Keratinocyte (primary cell): ENCODE results near the gene FAM240B. TPM values are rescaled to one million over a fixed set of nuclear protein-coding genes. Genes with fewer than 3 reads are reported as not detected.

Source experiments
- DNase-seq: peaks from one replicate; pipeline ENCODE4 v3.0.0-alpha.2; 2011; ENCODE audit warnings: low read depth, missing footprints, low spot score
- FAIRE-seq: peaks from 2 replicates; lab custom pipeline; 2011; peaks lifted over from hg19 to GRCh38; lab: Jason Lieb, UNC
- H2AFZ ChIP-seq: 2 replicates; pipeline ENCODE4 v1.6.0; 2012; ENCODE audit warnings: low read length, control low read depth, inconsistent platforms; ENCODE audit not compliant: control insufficient read depth
- H3K27ac ChIP-seq: 2 replicates; pipeline ENCODE4 v1.5.1; 2011; ENCODE audit warnings: low read length; ENCODE audit not compliant: control insufficient read depth, insufficient read depth
- H3K27me3 ChIP-seq: 3 replicates; pipeline ENCODE4 v1.6.0; 2011; ENCODE audit warnings: low read length; ENCODE audit not compliant: control insufficient read depth, insufficient read depth; ENCODE audit errors: extremely low read depth
- H3K36me3 ChIP-seq, 2 experiments: 2 replicates in 1 of 2; 3 replicates in 1 of 2; pipeline ENCODE4 v1.5.1; 2011; ENCODE audit warnings: low read length in 2 of 2, mild to moderate bottlenecking in 1 of 2; ENCODE audit not compliant: control insufficient read depth in 2 of 2, insufficient read depth in 2 of 2; ENCODE audit errors: extremely low read depth in 1 of 2
- H3K4me1 ChIP-seq: 3 replicates; pipeline ENCODE4 v1.5.1; 2011; ENCODE audit warnings: low read length; ENCODE audit not compliant: control insufficient read depth, insufficient read depth; ENCODE audit errors: extremely low read depth
- H3K4me2 ChIP-seq: 3 replicates; pipeline ENCODE4 v1.6.0; 2011; ENCODE audit warnings: low read depth, low read length; ENCODE audit not compliant: control insufficient read depth, insufficient read depth; ENCODE audit errors: extremely low read depth
- H3K4me3 ChIP-seq, 3 experiments: fragments of 200-600 bp in 1 of 3; sonication (generic) in 1 of 3; 2 replicates in 2 of 3; 3 replicates in 1 of 3; pipeline ENCODE4 v1.5.1; 2011 to 2016; ENCODE audit warnings: low read length in 3 of 3, mild to moderate bottlenecking in 3 of 3, control low read depth in 2 of 3, inconsistent platforms in 1 of 3, low read depth in 1 of 3, mixed read lengths in 1 of 3, mixed run types in 1 of 3, moderate library complexity in 1 of 3; ENCODE audit not compliant: control insufficient read depth in 2 of 3, insufficient read depth in 2 of 3; ENCODE audit errors: extremely low read depth in 1 of 3
- H3K79me2 ChIP-seq: 2 replicates; pipeline ENCODE4 v1.6.0; 2012; ENCODE audit warnings: low read length; ENCODE audit not compliant: control insufficient read depth, insufficient read depth
- H3K9ac ChIP-seq: 3 replicates; pipeline ENCODE4 v1.6.0; 2011; ENCODE audit warnings: low read length; ENCODE audit not compliant: control insufficient read depth, insufficient read depth; ENCODE audit errors: extremely low read depth
- H3K9me1 ChIP-seq: 3 replicates; pipeline ENCODE4 v1.6.0; 2011; ENCODE audit warnings: low read length; ENCODE audit not compliant: control insufficient read depth, insufficient read depth; ENCODE audit errors: extremely low read depth
- H3K9me3 ChIP-seq: 2 replicates; pipeline ENCODE4 v1.5.1; 2012; ENCODE audit warnings: low read depth, low read length; ENCODE audit not compliant: control insufficient read depth
- H4K20me1 ChIP-seq: 3 replicates; pipeline ENCODE4 v1.6.0; 2011; ENCODE audit warnings: low read length; ENCODE audit not compliant: control insufficient read depth, insufficient read depth; ENCODE audit errors: extremely low read depth
- CTCF ChIP-seq, 3 experiments: IDR thresholded peaks in 1 of 3; conservative IDR thresholded peaks in 1 of 3; optimal IDR thresholded peaks in 1 of 3; 2 replicates in 2 of 3; 3 replicates in 1 of 3; pipeline versions ENCODE3 to v1.5.1; 2011; ENCODE audit warnings: low read length in 3 of 3, mild to moderate bottlenecking in 3 of 3, moderate library complexity in 2 of 3, control low read depth in 1 of 3, inconsistent platforms in 1 of 3; ENCODE audit not compliant: insufficient read depth in 2 of 3; ENCODE audit errors: extremely low read depth in 1 of 3
- EZH2 ChIP-seq: IDR thresholded peaks from one replicate; pipeline ENCODE4 v1.6.1; 2012; ENCODE audit warnings: inconsistent platforms, mild to moderate bottlenecking, low read length, moderate library complexity
- dilution Hi-C: fragments of 300-500 bp; cut with MboI; formaldehyde crosslinking; loops from one replicate; pipeline ENCODE4 v1.7.0; 2020; ENCODE audit warnings: low sequenced_read_pairs; ENCODE audit not compliant: extremely low pct_ligation_motif_present
- polyA plus RNA-seq, 5 experiments: library from polyadenylated mRNA; depleted of rRNA in 3 of 5; stranded (reverse) in 3 of 5; stranded (forward) in 1 of 5; unstranded in 1 of 5; fragments of >200 nt; gene quantifications; 1 replicate in 1 of 5; 2 replicates in 3 of 5; 3 replicates in 1 of 5; pipeline versions ENCODE4 v1.2.1 to v1.2.3, GENCODE V29; 2011 to 2012; ENCODE audit warnings: missing spikeins in 2 of 5, low read depth in 1 of 5, low replicate concordance in 1 of 5

FAM240B gene
- polyA plus RNA-seq, 1 donor (not counting 4 experiments of a cell fraction or from before 2014, with no cell fraction given): not detected

- DNase-seq: no peak
- peak; percentile 70 to 97 (median 80) for TF ChIP-seq CTCF (optimal IDR thresholded peaks at IDR 0.05 in 1 of 3, IDR thresholded peaks at IDR 0.05 in 1 of 3, conservative IDR thresholded peaks at IDR 0.05 in 1 of 3; ENCODE audit: extremely low read depth in 1 of 3, insufficient read depth in 2 of 3, low read length in 3 of 3)
- no peak for TF ChIP-seq EZH2
- Histone ChIP-seq H3K36me3 (no peaks in the 10 kb centered on the region), H2AFZ (peak overlapping the region; percentile 86), H3K27ac (no peak overlapping the region), H3K27me3 (no peaks in the 10 kb centered on the region), H3K4me1 (no peaks in the 10 kb centered on the region), H3K79me2 (no peaks in the 10 kb centered on the region), H3K4me2 (peak overlapping the region; percentile 37), H3K9me1 (no peaks in the 10 kb centered on the region), H3K9ac (no peak overlapping the region), H3K9me3 (peaks cover 2% of the 10 kb centered on the region), H4K20me1 (no peaks in the 10 kb centered on the region), H3K4me3 (no peak overlapping the region)
- FAIRE-seq: peak; percentile 84
- dilution Hi-C loops: no loop called here
Observed at GRCh38 chr9:38727497-38728001, 7.6 kb upstream of the FAM240B start.

GRCh38 chr9:38724754-38725153, 4.8 kb upstream of the FAM240B start:
- dilution Hi-C loops: no loop called here

More at GRCh38 chr9:38724754-38725153, 4.8 kb upstream of the FAM240B start:
- DNase-seq (no peak), FAIRE-seq (no peak)
- Histone ChIP-seq H3K9me1 (no peaks in the 10 kb centered on the region), H3K9ac (no peak overlapping the region), H3K36me3 (no peaks in the 10 kb centered on the region), H3K9me3 (no peaks in the 10 kb centered on the region), H3K27ac (no peak overlapping the region), H2AFZ (no peak overlapping the region), H3K79me2 (no peaks in the 10 kb centered on the region), H3K4me3 (no peak overlapping the region), H4K20me1 (no peaks in the 10 kb centered on the region), H3K4me2 (no peak overlapping the region), H3K27me3 (no peaks in the 10 kb centered on the region), H3K4me1 (no peaks in the 10 kb centered on the region)
- TF ChIP-seq CTCF (optimal IDR thresholded peaks at IDR 0.05 in 1 of 3, IDR thresholded peaks at IDR 0.05 in 1 of 3, conservative IDR thresholded peaks at IDR 0.05 in 1 of 3; ENCODE audit: extremely low read depth in 1 of 3, insufficient read depth in 2 of 3, low read length in 3 of 3): no peak
- no peak for TF ChIP-seq EZH2
